HG03469 (cell line): Measurements from ENCODE around the gene MCM8.
"Not testable (repeated sequence)": the region's sequence is repeated elsewhere in the genome, so short reads cannot be mapped to it uniquely, and the experiment has no call there.

Experiments
- ATAC-seq: cut with Tn5 transposase; IDR thresholded peaks from one replicate; pipeline ENCODE4 v1.9.1; 2021; ENCODE audit warnings: mild to moderate bottlenecking, moderate library complexity, moderate number of reproducible peaks; ENCODE audit not compliant: unreplicated experiment

MCM8 gene

DNA sequence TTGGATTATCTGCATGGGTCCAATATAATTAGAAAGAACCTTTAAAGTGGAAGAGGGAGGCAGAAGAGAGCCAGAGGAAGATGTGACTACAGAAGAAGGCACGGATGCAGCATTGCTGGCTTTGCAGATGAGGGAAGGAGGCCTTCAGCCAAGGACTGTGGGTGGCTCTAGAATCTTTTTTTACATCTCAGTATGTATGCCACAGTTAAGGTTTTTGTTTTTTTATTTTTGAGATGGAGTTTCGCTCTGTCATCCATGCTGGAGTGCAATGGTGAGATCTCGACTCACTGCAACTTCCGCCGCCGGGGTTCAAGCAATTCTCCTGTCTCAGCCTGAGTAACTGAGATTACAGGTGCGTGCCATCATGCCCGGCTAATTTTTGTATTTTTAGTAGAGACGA lies 49.3 kb downstream of the MCM8 start:
- ATAC-seq, result no peak

DNA sequence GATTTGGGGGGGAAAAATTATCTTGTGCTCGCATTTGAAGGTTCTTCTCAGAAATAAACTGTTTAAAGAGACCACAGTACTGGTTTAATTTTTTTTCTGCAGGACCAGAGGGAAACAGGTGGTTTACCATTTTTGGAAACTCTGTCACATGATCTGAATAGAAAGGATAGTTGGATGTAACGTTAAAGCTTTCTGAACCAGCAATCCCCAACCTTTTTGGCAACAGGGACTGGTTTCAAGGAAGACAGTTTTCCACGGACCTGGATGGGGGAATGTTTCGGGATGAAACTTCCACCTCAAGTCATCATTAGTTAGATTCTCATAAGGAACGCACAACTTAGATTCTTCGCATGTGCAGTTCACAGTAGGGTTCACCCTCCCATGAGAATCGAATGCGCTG lies 50.4 kb downstream of the MCM8 start:
- no peak for ATAC-seq

DNA sequence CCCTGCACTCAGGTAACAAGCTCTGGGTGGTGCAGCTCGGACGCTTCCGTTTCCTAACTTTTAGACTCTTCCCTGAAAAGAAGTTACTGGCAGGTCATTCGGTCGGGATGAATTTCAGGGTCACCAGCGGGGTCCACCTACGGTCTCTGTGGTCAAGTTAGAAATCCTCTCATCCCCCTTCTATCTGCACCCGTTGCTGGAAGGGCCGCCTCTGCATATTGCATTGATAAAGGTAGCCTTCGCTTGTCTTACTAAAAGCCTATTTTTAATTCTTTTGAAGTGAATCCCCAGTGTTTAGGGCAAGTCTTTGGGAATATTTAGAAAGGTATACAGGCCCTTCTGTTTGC lies 56.1 kb downstream of the MCM8 start:
- no peak for ATAC-seq

DNA sequence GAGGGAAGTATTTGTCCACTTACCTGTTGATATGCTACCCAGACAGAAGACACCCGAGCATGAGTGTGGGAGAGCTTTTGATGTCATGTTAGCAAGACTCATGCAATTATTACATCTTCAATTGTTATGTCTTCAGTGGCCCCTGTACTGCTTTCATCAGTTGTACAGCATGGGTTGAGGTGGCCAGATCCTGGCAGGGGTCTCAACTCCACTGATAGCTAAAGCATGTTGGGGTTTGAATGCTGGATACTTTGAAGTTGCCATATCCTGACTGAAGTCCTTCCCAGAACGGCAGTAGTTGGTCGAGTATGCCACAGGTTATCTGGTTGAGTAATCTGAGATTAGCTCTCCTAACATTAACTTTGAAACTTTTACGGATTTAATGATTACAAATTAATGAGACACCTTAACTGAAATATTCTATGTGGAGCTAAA lies 56.7 kb downstream of the MCM8 start:
- no peak for ATAC-seq

DNA sequence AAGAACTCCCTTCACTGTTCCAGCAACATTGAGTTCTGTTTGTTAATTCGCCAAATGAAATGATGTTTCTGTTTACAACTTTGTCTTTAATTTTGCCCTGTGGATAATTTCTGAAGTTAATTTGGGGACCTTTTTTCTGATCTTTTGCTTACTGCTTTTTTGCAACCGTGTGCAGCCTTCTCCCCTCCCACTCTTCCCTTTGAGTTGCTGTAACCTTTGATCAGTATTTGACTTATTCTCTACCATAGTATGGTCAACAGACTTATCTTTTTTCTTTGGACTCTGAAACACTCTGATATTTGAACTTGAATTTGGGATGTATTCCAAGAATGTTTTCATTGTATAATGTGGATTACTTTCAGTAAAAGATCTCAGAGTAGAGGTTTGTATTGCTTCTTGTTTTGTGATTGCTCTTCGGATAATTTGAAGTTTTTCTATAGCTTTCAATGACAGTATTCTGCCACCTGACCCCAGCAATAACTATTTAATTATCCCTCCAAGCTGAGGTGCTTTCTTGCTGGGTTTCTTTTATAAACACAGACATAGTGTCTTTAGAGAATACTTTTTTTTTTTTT lies 57.2 kb downstream of the MCM8 start:
- ATAC-seq, result no peak

DNA sequence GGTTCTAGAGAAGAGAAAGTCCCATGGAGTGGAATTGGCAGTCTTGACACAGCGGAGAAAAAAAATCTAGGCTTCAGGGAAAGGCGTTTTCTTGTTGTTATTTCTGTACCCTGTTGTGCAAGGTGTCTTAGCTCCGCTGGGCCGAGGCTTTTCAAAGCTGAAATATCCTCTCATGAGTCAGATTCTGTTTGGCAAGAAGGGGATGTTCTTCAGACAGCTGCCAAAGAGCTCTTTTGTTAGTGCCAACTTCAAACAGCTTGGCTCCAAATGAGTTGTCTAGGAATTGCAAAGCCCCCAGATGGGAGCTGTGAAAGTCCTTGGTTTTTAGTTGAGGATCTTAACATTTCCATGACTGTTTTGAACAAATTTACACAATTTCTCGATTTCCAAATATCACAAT lies 57.8 kb downstream of the MCM8 start:
- ATAC-seq, result no peak

DNA sequence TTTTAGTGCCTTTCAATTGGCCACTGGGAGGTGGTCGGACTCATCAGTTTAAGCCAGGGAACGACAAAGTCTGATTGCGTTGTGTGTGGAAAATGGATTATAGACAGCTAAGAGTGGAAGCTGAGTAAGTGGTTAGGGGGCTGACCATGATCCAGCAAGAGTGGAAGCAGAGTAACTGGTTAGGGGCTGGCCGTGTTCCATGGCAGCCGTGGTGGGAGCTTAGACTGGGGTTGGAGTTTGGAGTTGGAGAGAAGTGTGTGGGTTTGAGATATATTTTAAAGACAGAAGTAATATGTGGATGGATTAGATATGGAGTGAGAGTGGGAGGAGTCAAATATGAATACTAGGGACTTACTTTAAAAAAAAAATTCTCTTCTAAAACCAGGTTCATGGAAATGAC lies 61.7 kb downstream of the MCM8 start:
- ATAC-seq, result no peak

DNA sequence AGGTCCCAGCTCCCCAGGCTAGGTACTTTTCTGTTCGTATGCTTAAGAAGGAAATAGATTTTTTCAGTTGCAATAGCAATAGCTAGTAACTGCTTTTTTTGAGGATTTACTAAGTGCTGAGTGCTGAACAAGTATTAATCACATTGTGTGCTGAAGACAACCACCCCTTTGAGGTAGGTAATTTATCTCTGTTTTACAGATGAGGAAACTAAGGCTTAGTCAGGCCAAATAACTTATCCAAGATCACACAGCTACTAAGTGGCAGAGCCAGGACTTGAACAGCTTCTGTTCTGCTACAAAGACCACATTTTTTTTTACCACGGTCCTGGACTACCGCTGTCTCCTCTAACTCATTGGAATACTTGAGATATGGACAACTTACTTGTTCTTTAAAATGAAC lies 63.6 kb downstream of the MCM8 start:
- ATAC-seq, result no peak

DNA sequence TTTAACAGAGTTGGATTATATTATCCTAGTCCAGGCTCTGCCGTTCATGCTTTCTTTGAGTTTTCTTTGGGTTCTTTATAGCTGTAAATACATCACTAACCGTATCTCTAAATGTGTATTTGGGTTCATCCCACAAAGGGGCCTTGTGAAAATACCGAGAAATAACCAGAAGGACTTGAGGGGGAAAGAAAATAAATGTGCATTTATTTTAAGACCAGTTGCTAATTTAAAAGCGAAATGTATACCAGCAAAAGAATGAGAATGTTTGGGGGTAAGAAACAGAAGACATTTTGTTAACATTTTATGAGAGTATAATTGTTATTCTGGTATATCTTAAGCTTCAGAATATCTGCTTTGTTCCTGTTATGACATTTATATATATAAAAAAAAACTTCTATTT lies 64.5 kb downstream of the MCM8 start:
- no peak for ATAC-seq

DNA sequence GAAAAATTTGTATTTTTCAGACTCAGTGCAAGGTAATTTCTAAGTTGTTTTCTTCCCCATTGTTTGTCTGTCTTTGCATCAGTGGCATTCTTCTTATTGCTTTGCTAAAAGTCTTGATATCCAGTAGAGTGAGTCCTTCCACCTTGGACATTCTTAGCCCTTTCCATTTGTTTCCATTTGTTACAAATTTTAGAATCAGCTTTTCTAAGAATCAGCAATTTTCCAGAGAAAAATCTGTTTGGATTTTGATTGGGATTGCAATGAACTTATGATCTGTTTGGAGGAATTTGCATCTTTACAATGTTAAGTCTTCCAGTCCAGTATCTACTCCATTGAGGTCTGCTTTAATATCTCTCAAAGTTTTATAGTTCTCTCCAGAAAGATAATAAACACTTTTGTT lies 67.0 kb downstream of the MCM8 start:
- no peak for ATAC-seq

DNA sequence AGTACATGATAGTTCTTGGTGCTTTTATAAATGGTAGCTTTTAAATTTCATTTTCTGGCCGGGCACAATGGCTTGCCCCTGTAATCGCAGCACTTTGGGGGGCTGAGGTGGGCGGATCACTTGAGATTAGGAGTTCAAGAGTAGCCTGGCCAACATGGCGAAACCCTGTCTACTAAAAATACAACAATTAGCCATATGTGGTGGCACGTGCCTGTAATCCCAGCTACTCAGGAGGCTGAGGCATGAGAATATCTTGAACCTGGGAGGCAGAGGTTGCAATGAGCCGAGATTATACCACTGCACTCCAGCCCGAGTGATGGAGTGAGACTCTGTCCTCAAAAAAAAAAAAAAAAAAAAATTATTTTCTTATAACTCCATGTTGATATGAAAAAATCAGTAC lies 67.4 kb downstream of the MCM8 start:
- ATAC-seq, result no peak

DNA sequence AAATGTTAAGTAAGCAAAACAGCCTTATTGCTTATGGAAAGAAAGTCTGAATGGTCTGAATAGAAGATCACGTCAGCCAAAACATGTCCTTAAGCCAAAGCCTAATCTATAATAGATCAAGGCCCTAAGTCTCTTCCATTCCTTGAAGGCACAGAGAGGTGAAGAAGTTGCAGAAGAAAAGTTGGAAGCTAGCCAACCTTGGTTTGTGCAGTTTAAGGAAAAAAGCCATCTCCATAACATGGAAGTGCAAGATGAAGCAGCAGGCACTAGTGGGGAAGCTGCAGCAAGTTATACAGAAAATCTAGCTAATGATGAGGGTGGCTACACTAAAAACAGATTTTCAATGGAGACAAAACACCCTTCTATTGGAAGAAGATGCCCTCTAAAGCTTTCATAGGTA lies 74.3 kb downstream of the MCM8 start:
- ATAC-seq, result no peak

DNA sequence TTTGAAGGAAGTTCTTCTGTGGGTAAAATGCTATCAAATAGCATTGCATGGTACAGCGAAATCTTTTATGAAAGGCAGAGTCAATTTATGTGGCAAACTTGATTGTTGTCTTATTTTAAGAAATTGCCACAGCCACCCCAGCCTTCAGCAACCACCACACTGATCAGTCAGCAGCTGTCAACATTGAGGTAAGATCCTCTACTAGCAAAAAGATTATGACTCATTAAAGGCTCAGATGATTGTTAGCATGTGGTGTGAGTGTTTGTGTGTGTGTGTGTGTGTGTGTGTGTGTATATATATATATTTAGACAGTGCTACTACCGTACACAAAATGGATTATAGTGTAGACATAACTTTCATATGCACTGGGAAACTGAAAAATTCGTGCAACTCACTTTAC lies 75.6 kb downstream of the MCM8 start:
- ATAC-seq, result no peak

DNA sequence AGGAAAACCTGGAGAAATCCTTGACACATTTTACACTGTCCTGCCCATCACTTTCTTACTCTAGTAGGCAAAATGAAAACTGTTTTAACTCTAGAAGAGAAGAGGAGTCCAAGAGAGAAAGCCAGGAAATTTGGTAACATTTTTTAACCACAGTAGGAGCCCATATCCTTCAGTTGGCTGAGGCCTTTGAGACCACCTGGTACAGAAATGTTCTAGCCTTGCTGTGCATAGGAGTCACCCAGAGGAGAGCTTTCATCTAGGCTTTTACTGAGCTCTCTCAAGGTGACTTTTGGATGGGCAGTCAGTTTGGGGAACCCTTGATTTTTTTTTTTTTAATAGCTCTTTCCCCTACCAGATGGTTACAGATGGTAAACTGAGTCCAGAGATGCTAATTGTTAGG lies 78.4 kb downstream of the MCM8 start:
- no peak for ATAC-seq

DNA sequence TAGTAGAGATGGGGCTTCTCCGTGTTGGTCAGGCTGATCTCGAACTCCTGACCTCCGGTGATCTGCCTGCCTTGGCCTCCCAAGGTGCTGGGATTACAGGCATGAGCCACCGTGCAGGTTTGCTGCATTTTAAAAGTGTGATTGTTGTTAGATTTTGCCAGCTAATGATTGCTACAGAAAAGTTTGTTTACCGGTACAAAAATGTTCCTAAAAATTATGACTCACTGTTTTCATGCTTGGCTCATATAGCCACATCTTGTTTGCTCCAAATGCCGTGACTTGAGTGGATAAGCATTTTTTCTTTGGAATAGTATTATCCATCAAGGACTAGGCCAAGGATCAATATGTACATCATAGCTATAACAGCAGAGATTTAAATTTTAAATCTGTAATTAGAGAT lies 79.1 kb downstream of the MCM8 start:
- no peak for ATAC-seq

DNA sequence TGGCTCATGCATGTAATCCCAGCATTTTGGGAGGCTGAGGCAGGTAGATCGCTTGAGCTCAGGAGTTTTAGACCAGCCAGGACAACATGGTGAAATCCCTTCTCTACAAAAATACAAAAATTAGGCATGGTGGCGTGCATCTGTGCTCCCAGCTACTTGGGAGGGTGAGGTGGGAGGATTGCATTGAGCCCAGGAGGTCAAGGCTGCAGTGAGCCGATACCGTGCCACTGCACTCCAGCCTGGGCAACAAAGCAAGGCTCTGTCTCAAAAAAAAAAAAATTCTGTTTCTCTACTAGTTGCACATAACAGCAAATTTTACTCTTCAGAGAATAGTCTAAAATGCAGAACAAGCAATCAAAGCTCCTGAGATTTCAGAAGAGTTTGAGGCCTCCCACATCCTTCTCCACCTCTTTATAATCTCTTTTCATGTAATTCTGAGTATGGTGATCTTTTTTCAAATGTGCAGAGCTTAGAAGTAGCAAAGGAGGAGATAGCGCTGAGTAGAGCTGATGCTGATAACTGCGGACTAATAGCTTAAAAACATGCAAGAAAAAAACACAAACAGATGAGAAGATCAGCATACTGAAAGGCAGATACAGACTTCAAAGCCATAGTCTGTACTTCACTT lies 80.1 kb downstream of the MCM8 start:
- ATAC-seq, result no peak

DNA sequence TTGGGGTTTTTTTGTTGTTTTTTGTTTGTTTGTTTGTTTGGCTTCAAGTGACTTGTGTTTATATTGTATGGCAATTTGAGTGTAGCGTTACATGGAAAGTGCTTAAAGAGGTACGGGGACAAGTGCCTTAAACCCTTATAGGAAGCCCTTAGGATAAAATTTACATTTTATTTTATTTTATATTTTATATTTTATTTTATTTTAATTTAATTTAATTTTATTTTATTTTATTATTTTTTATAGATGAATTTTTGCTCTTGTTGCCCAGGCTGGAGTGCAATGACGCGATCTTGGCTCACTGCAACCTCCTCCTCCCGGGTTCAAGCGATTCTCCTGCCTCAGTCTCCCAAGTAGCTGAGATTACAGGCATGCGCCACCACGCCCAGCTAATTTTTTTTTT lies 82.5 kb downstream of the MCM8 start:
- ATAC-seq, result not testable (repeated sequence)

DNA sequence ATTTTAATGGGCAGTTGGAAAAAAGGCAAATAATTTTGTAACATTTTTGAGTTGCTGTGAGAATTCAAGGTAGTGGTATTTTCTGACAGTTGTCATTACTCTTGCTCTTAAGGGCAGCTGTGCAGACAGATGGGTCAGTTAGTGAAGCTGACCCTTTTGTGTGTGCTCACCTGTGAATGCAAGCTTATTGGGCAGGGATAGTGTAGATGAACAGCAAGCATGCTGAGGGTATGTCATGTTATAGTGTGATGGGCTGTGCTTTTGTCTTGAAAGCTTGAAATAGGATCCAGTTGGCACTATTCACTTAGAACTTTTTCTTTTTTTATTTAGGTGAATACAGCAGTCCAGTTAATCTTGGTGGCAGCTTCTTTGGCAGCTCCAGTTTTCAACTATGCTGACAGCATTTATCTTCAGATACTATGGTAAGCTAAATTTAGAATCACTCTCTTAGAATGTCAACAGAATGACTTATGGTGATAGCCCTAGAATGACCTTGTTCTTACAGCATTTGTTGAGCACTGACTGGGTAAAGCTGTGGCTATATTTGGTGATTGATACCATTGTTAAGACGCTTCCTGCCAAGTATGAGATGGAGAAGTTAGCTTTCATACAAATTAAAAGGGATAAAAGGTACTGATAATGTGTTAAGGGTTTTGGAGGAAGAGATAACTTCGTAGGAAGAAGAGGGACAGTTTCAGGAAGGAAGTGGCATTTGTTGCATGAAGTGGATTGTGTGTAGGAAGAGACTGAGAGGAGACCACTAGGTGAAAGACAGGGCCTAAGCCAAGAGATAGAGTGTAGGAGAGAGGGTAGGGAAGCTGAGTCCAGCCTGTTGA lies 83.9 kb downstream of the MCM8 start:
- no peak for ATAC-seq

DNA sequence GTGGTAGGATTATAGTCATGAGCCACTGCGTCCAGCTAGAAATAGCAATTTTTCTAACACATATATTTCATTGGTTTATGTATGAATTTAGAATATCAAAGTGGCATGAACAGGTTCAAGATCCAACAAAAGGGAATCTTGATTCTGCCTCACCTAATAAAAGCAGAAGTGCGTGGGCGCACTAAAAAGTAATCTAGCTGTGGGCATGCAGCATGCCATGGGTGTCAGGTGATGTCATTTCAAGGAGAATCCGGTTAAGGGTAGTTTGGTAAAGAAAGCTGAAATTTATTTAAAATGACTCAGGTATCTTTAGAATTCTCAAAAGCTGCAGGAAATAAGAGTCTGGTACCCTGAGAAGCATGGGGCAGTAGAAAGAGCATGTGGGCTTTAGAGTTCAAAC lies 85.8 kb downstream of the MCM8 start:
- ATAC-seq, result no peak

DNA sequence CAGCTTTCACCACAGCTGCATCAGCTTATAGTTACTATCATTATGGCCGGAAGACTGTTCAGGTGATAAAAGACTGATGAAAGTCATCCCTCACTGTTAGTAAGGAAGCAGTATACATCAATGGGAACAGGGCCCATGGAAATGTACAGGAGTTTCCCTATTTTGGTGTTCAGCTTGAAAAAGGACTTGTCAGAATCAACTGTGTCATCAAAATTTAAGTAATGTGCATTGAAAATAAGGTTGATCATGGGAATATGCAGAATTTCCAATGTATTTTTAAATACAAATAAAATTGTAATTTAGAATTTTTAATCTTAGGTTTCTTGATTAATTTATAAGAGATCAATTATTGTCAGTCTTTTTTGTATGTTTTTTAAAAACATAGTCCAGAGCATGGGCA lies 86.6 kb downstream of the MCM8 start:
- no peak for ATAC-seq

DNA sequence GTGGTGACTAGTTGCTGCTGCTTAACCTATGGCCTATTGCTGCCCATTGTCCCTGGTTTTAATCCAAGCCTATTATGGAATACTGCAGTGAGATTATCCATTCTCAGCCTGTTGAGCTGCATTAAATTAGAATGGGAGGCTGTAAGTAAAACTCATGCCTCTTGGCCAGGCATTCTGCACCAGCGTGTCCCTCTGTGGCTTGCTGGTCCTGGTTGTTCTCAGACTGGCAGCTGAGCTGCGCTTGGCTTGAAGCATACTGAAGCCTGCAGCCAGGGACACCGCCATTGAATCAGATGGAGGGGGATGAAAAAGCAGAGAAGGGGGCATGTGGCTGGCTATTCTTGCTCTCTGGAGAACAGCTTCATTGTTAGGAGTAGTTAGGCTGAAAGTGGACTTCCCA lies 87.8 kb downstream of the MCM8 start:
- no peak for ATAC-seq

DNA sequence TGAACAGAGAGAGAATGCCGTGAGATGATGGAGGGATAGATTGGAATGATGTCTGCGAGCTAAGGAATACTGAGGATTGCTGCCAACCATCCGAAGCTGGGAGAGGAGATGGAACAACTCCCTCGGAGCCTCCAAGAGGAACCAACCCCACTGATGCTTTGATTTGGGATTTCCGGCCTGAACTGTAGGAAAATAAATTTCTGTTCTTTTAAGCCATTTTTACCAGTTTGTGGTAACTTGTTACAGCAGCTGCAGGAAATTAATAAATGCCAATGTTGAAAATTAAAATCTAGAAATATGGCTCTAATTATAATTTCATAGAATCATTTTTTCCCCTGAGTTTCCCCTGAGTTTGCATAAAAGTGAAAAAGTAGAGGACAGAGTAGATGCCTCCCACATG lies 89.3 kb downstream of the MCM8 start:
- no peak for ATAC-seq
